SK-N-SH treated with all-trans-retinoic acid at 6 μM for 48 hours (cell line): Measurements from ENCODE around the gene PROC.

Experiments used
- ATAC-seq: fragments of 200-7000 bp; cut with Tn5 transposase; 3 replicates; pipeline ENCODE4 v1.9.1; 2020; ENCODE audit warnings: mild to moderate bottlenecking, moderate library complexity
- ARNTL ChIP-seq: fragments of 450-650 bp; formaldehyde crosslinking; IDR thresholded peaks from 2 replicates; pipeline ENCODE4 v1.5.0; 2020; ENCODE audit warnings: low read depth, mild to moderate bottlenecking, moderate library complexity, borderline replicate concordance
- BACH2 ChIP-seq: fragments of 250-450 bp; sonication (Bioruptor Pico); IDR thresholded peaks from 2 replicates; pipeline ENCODE4 v1.9.0; 2021; ENCODE audit warnings: mild to moderate bottlenecking, borderline replicate concordance
- CREB5 ChIP-seq: fragments of 250-450 bp; sonication (Bioruptor Pico); IDR thresholded peaks from 2 replicates; pipeline ENCODE4 v1.5.1; 2020; ENCODE audit warnings: low read depth, mild to moderate bottlenecking, moderate library complexity
- CSDC2 ChIP-seq: fragments of 250-450 bp; sonication (Bioruptor Pico); IDR thresholded peaks from 2 replicates; pipeline ENCODE4 v1.5.0; 2020; ENCODE audit warnings: mild to moderate bottlenecking, moderate library complexity
- CSRNP3 ChIP-seq: fragments of 250-450 bp; sonication (Bioruptor Pico); IDR thresholded peaks from 2 replicates; pipeline ENCODE4 v1.5.1; 2021; ENCODE audit warnings: mild to moderate bottlenecking, moderate library complexity
- ESRRG ChIP-seq: fragments of 250-450 bp; sonication (Bioruptor Pico); IDR thresholded peaks from 2 replicates; pipeline ENCODE4 v1.6.1; 2021; ENCODE audit warnings: mild to moderate bottlenecking
- GLIS3 ChIP-seq: fragments of 250-450 bp; sonication (Bioruptor Pico); IDR thresholded peaks from 2 replicates; pipeline ENCODE4 v1.5.0; 2020; ENCODE audit warnings: mild to moderate bottlenecking, moderate library complexity
- ISL1 ChIP-seq: fragments of 250-450 bp; sonication (Bioruptor Pico); IDR thresholded peaks from 2 replicates; pipeline ENCODE4 v2.1.2; 2022; ENCODE audit warnings: mild to moderate bottlenecking, moderate library complexity
- OSR1 ChIP-seq: fragments of 250-450 bp; sonication (Bioruptor Pico); IDR thresholded peaks from 2 replicates; pipeline ENCODE4 v1.8.0; 2022; ENCODE audit warnings: moderate library complexity, mild to moderate bottlenecking, inconsistent platforms
- PATZ1 ChIP-seq: fragments of 250-450 bp; sonication (Bioruptor Pico); IDR thresholded peaks from 2 replicates; pipeline ENCODE4 v1.8.0; 2020; ENCODE audit warnings: mild to moderate bottlenecking, moderate library complexity, borderline replicate concordance
- POU6F1 ChIP-seq: fragments of 250-450 bp; sonication (Bioruptor Pico); IDR thresholded peaks from 2 replicates; pipeline ENCODE4 v1.8.0; 2021; ENCODE audit warnings: low read depth, mild to moderate bottlenecking, moderate library complexity, borderline replicate concordance
- PPARA ChIP-seq: fragments of 250-450 bp; sonication (Bioruptor Pico); IDR thresholded peaks from 2 replicates; pipeline ENCODE4 v1.5.0; 2020; ENCODE audit warnings: mild to moderate bottlenecking, borderline replicate concordance
- RARB ChIP-seq: fragments of 250-450 bp; sonication (Bioruptor Pico); IDR thresholded peaks from 2 replicates; pipeline ENCODE4 v1.8.0; 2021; ENCODE audit warnings: mild to moderate bottlenecking, moderate library complexity
- SNAI2 ChIP-seq: fragments of 250-450 bp; sonication (Bioruptor Pico); IDR thresholded peaks from 2 replicates; pipeline ENCODE4 v1.5.0; 2020; ENCODE audit warnings: mild to moderate bottlenecking, moderate library complexity
- TCF4 ChIP-seq: fragments of 250-450 bp; sonication (Bioruptor Pico); IDR thresholded peaks from 2 replicates; pipeline ENCODE4 v1.8.0; 2021; ENCODE audit warnings: mild to moderate bottlenecking, moderate library complexity, borderline replicate concordance
- TOX ChIP-seq: fragments of 250-450 bp; sonication (Bioruptor Pico); IDR thresholded peaks from 2 replicates; pipeline ENCODE4 v1.8.0; 2021; ENCODE audit warnings: mild to moderate bottlenecking, moderate library complexity, borderline replicate concordance
- TSHZ2 ChIP-seq: fragments of 250-450 bp; sonication (Bioruptor Pico); IDR thresholded peaks from 2 replicates; pipeline ENCODE4 v1.5.0; 2020; ENCODE audit warnings: mild to moderate bottlenecking, moderate library complexity
- ZC3H10 ChIP-seq: fragments of 250-450 bp; sonication (Bioruptor Pico); IDR thresholded peaks from 2 replicates; pipeline ENCODE4 v1.5.1; 2021; ENCODE audit warnings: mild to moderate bottlenecking, moderate library complexity
- ZFP30 ChIP-seq: fragments of 450-650 bp; formaldehyde crosslinking; IDR thresholded peaks from 2 replicates; pipeline ENCODE4 v1.5.0; 2022; ENCODE audit warnings: mild to moderate bottlenecking, moderate library complexity
- ZNF70 ChIP-seq: fragments of 450-650 bp; formaldehyde crosslinking; IDR thresholded peaks from 2 replicates; pipeline ENCODE4 v1.5.0; 2020; ENCODE audit warnings: mild to moderate bottlenecking, moderate library complexity
- ZNF8 ChIP-seq: fragments of 450-650 bp; formaldehyde crosslinking; IDR thresholded peaks from 2 replicates; pipeline ENCODE4 v1.5.0; 2020; ENCODE audit warnings: mild to moderate bottlenecking, moderate library complexity

PROC gene

GRCh38 chr2:127427376-127428056 is 9.3 kb downstream of the PROC start (continued):
- no peak for TF ChIP-seq PATZ1
- TF ChIP-seq ZC3H10 (CRISPR knock-in tag): no peak
- TF ChIP-seq TOX: no peak
- no peak for TF ChIP-seq SNAI2 (CRISPR knock-in tag)
- TF ChIP-seq TCF4 (CRISPR knock-in tag): no peak

GRCh38 chr2:127428057-127428814 is 10.0 kb downstream of the PROC start:
- no peak for TF ChIP-seq SNAI2 (CRISPR knock-in tag)
- TF ChIP-seq PATZ1: no peak
- TF ChIP-seq CREB5 (CRISPR knock-in tag): no peak
- no peak for TF ChIP-seq ISL1 (CRISPR knock-in tag)
- no peak for TF ChIP-seq PPARA (CRISPR knock-in tag)
- TF ChIP-seq CSRNP3: no peak
- TF ChIP-seq GLIS3 (CRISPR knock-in tag): no peak
- TF ChIP-seq ZNF8: no peak
- no peak for TF ChIP-seq ZNF70 (CRISPR knock-in tag)
- TF ChIP-seq RARB (CRISPR knock-in tag): no peak
- no peak for TF ChIP-seq ESRRG (CRISPR knock-in tag)
- no peak for TF ChIP-seq TCF4 (CRISPR knock-in tag)
- TF ChIP-seq TSHZ2 (CRISPR knock-in tag): no peak
- ATAC-seq: no peak

- no peak for ATAC-seq
- TF ChIP-seq TSHZ2 (CRISPR knock-in tag): no peak
- no peak for TF ChIP-seq POU6F1 (CRISPR knock-in tag)
- TF ChIP-seq ZFP30 (CRISPR knock-in tag): no peak
- no peak for TF ChIP-seq BACH2 (CRISPR knock-in tag)
- TF ChIP-seq OSR1 (CRISPR knock-in tag): no peak
- no peak for TF ChIP-seq ZNF70 (CRISPR knock-in tag)
- no peak for TF ChIP-seq SNAI2 (CRISPR knock-in tag)
- no peak for TF ChIP-seq CSDC2 (CRISPR knock-in tag)
- TF ChIP-seq GLIS3 (CRISPR knock-in tag): no peak
- TF ChIP-seq ZC3H10 (CRISPR knock-in tag): no peak
- TF ChIP-seq ZNF8: no peak
- no peak for TF ChIP-seq ARNTL (CRISPR knock-in tag)
- no peak for TF ChIP-seq PPARA (CRISPR knock-in tag)
- no peak for TF ChIP-seq RARB (CRISPR knock-in tag)
- TF ChIP-seq CREB5 (CRISPR knock-in tag): no peak
These were observed 10.5 kb downstream of the PROC start for GRCh38 chr2:127428815-127429109.
